K562 (cell line): ENCODE results near the gene ITPKB. TPM values are rescaled to one million over a fixed set of nuclear protein-coding genes. Genes with fewer than 3 reads are reported as not detected.

Experiments
- ATAC-seq: fragments of 200-7000 bp; cut with Tn5 transposase; 3 replicates; pipeline ENCODE4 v1.9.1; 2020; ENCODE audit warnings: moderate library complexity
- BruUV-seq: library from RNA; stranded (reverse); fragments of 400-500 nt; replicated peaks from 2 replicates; lab custom pipeline; 2021; lab: Mats Ljungman, UMichigan
- CTCF ChIA-PET: fragments of 300-600 bp; formaldehyde crosslinking; extraction: SDS; loops from one replicate; lab custom pipeline; 2021; ENCODE audit warnings: low intra/inter-chr PET ratio; lab: Yijun Ruan, JAX
- POLR2A ChIA-PET: fragments of 300-600, 350-650 bp; sonication (Branson Sonifier 250); formaldehyde crosslinking; extraction: SDS; loops from one replicate; lab custom pipeline; 2021; ENCODE audit warnings: antibody characterized with exemption, inconsistent platforms; lab: Yijun Ruan, JAX
- DNase-seq, 4 experiments: peaks; one replicate each; pipeline versions ENCODE4 v3.0.0 to v3.0.0-alpha.2; 2011 to 2018; ENCODE audit warnings: low spot score in 3 of 4, mixed read lengths in 3 of 4; ENCODE audit errors: extremely low read depth in 1 of 4
- FAIRE-seq: peaks from 2 replicates; lab custom pipeline; 2011; peaks lifted over from hg19 to GRCh38; lab: Jason Lieb, UNC
- H2AFZ ChIP-seq: 2 replicates; pipeline ENCODE4 v1.6.0; 2011; ENCODE audit warnings: low read depth, low read length, control low read depth, inconsistent platforms
- H3K27ac ChIP-seq: fragments of 200-600 bp; 3 replicates; pipeline ENCODE4 v1.8.0; 2011; ENCODE audit warnings: low read depth, mild to moderate bottlenecking, control low read depth, inconsistent platforms, low read length, moderate library complexity, mixed read lengths; ENCODE audit errors: extremely low read depth
- H3K27me3 ChIP-seq, 2 experiments: fragments of 300-600 bp in 1 of 2; 2 replicates in 1 of 2; 3 replicates in 1 of 2; pipeline versions ENCODE4 v1.6.0 to v1.8.0; 2011; ENCODE audit warnings: inconsistent platforms in 2 of 2, low read length in 2 of 2, mild to moderate bottlenecking in 1 of 2, mixed read lengths in 1 of 2, moderate library complexity in 1 of 2; ENCODE audit not compliant: control insufficient read depth in 2 of 2, insufficient read depth in 2 of 2
- H3K36me3 ChIP-seq: fragments of 300-600 bp; 3 replicates; pipeline ENCODE4 v1.8.0; 2011; ENCODE audit warnings: mild to moderate bottlenecking, low read length, inconsistent platforms; ENCODE audit not compliant: control insufficient read depth, insufficient read depth
- H3K4me1 ChIP-seq, 2 experiments: fragments of 200-600 bp in 1 of 2; replicated peaks in 1 of 2; 2 replicates in 1 of 2; 3 replicates in 1 of 2; pipeline versions ENCODE4 v1.5.1 to v1.8.0; 2011; ENCODE audit warnings: inconsistent platforms in 2 of 2, low read length in 2 of 2, mild to moderate bottlenecking in 1 of 2, mixed read lengths in 1 of 2, moderate library complexity in 1 of 2; ENCODE audit not compliant: control insufficient read depth in 2 of 2, insufficient read depth in 2 of 2
- H3K4me2 ChIP-seq: 2 replicates; pipeline ENCODE4 v1.6.1; 2011; ENCODE audit warnings: low read length, control low read depth, inconsistent platforms, mixed read lengths; ENCODE audit not compliant: insufficient read depth
- H3K4me3 ChIP-seq: fragments of 200-600 bp; sonication (generic), shearing (Covaris generic); 2 replicates; pipeline ENCODE4 v1.5.1; 2016; ENCODE audit warnings: control low read depth, inconsistent platforms
- H3K79me2 ChIP-seq: fragments of 200-600 bp; 3 replicates; pipeline ENCODE4 v1.8.0; 2011; ENCODE audit warnings: low read length, inconsistent platforms; ENCODE audit not compliant: control insufficient read depth, insufficient read depth
- H3K9ac ChIP-seq, 2 experiments: 2 replicates each; pipeline versions ENCODE4 v1.6.0 to v1.6.1; 2011; ENCODE audit warnings: low read depth in 2 of 2, low read length in 2 of 2, control low read depth in 1 of 2, inconsistent platforms in 1 of 2, mild to moderate bottlenecking in 1 of 2, mixed read lengths in 1 of 2; ENCODE audit not compliant: insufficient read depth in 1 of 2
- H3K9me1 ChIP-seq: one replicate; pipeline ENCODE4 v1.6.0; 2011; ENCODE audit warnings: inconsistent platforms, mild to moderate bottlenecking, low read length, moderate library complexity; ENCODE audit not compliant: control insufficient read depth, insufficient read depth
- H3K9me3 ChIP-seq: replicated peaks from 2 replicates; pipeline ENCODE4 v1.5.1; 2011; ENCODE audit warnings: low read depth, low read length, inconsistent platforms; ENCODE audit not compliant: control insufficient read depth, insufficient read depth
- H4K20me1 ChIP-seq: replicated peaks from 2 replicates; pipeline ENCODE4 v1.6.1; 2011; ENCODE audit warnings: low read length, inconsistent platforms, mixed read lengths; ENCODE audit not compliant: control insufficient read depth, insufficient read depth
- CBX2 ChIP-seq: fragments of 200-600 bp; sonication (generic); IDR thresholded peaks from one replicate; pipeline ENCODE4 v1.6.1; 2012; ENCODE audit warnings: mild to moderate bottlenecking, low read length, inconsistent platforms; ENCODE audit not compliant: insufficient read depth, poor library complexity, severe bottlenecking
- DDX20 ChIP-seq: fragments of 450-650 bp; IDR thresholded peaks from 2 replicates; pipeline ENCODE4 v1.6.1; 2016; ENCODE audit warnings: missing genetic modification characterization, low read depth, mild to moderate bottlenecking, missing compliant biosample characterization, moderate library complexity
- E2F3 ChIP-seq: fragments of 250-450 bp; sonication (Bioruptor Pico); IDR thresholded peaks from 2 replicates; pipeline ENCODE4 v1.4.0; 2020; ENCODE audit warnings: mild to moderate bottlenecking
- ELF4 ChIP-seq: fragments of 450-650 bp; formaldehyde crosslinking; IDR thresholded peaks from 2 replicates; pipeline ENCODE4 v1.4.0; 2022; ENCODE audit warnings: missing genetic modification characterization
- ERF ChIP-seq: fragments of 450-650 bp; formaldehyde crosslinking; IDR thresholded peaks from 2 replicates; pipeline ENCODE4 v1.4.0; 2020; ENCODE audit warnings: mild to moderate bottlenecking, mixed read lengths
- ETV6 ChIP-seq, 3 experiments: fragments of 150-350 bp in 1 of 3; sonication (generic) in 1 of 3; formaldehyde crosslinking in 1 of 3; IDR thresholded peaks; 2 replicates each; pipeline versions ENCODE4 v1.6.1 to v1.8.0; 2014 to 2022; ENCODE audit warnings: borderline replicate concordance in 2 of 3, low read depth in 2 of 3, antibody characterized with exemption in 1 of 3, low read length in 1 of 3, mild to moderate bottlenecking in 1 of 3, missing genetic modification reagents in 1 of 3
- EZH2 ChIP-seq: IDR thresholded peaks from 2 replicates; pipeline ENCODE4 v1.6.1; 2012; ENCODE audit warnings: low read depth, mild to moderate bottlenecking, inconsistent platforms, low read length, borderline replicate concordance
- GATAD2B ChIP-seq: fragments of 450-650 bp; IDR thresholded peaks from 2 replicates; pipeline ENCODE4 v1.6.1; 2017; ENCODE audit warnings: mild to moderate bottlenecking, borderline replicate concordance
- NCOA4 ChIP-seq: fragments of 450-650 bp; IDR thresholded peaks from 2 replicates; pipeline ENCODE4 v1.6.1; 2018; ENCODE audit warnings: mild to moderate bottlenecking; ENCODE audit not compliant: partially characterized antibody
- PTRF ChIP-seq: fragments of 450-650 bp; IDR thresholded peaks from 2 replicates; pipeline ENCODE4 v1.6.1; 2016; ENCODE audit warnings: mild to moderate bottlenecking, missing genetic modification characterization, missing compliant biosample characterization
- RBM22 ChIP-seq: fragments of 200-400 bp; formaldehyde crosslinking; IDR thresholded peaks from 2 replicates; pipeline ENCODE4 v1.6.1; 2018; ENCODE audit warnings: low read length, low read depth; ENCODE audit not compliant: poor library complexity, severe bottlenecking
- RNF219 ChIP-seq: fragments of 250-450 bp; sonication (Bioruptor Pico); IDR thresholded peaks from 2 replicates; pipeline ENCODE4 v1.5.0; 2022; ENCODE audit warnings: mild to moderate bottlenecking
- ZNF140 ChIP-seq: fragments of 250-450 bp; sonication (Bioruptor Pico); IDR thresholded peaks from 2 replicates; pipeline ENCODE4 v1.8.0; 2021; ENCODE audit warnings: moderate library complexity, mild to moderate bottlenecking, inconsistent platforms
- ZNF253 ChIP-seq: fragments of 250-450 bp; sonication (Bioruptor Pico); conservative IDR thresholded peaks from 2 replicates; pipeline ENCODE4 v1.6.1; 2021; ENCODE audit warnings: mild to moderate bottlenecking
- ZNF507 ChIP-seq: conservative IDR thresholded peaks from 2 replicates; pipeline ENCODE4 v1.6.1; 2017; ENCODE audit warnings: missing genetic modification characterization, missing compliant biosample characterization
- ZNF695 ChIP-seq: fragments of 450-650 bp; formaldehyde crosslinking; IDR thresholded peaks from 2 replicates; pipeline ENCODE4 v1.4.0; 2020; ENCODE audit warnings: mild to moderate bottlenecking, moderate library complexity
- WGBS: fragments of 100-300 bp; shearing (Covaris generic); methylation state at CpG from one replicate; pipeline ENCODE4 v1.1.6; 2016; ENCODE audit warnings: low coverage, mixed read lengths; ENCODE audit not compliant: insufficient coverage; ENCODE audit errors: missing lambda C conversion rate; 5-methylcytosine and 5-hydroxymethylcytosine counted together
- in situ Hi-C: fragments of 300-500 bp; cut with MboI; formaldehyde crosslinking; loops from 4 replicates; pipeline ENCODE4 v1.15.0; 2018; ENCODE audit warnings: inconsistent platforms, mixed read lengths
- intact Hi-C: fragments of 100-400 bp; cut with micrococcal nuclease; formaldehyde crosslinking; loops from 2 replicates; pipeline ENCODE4 v1.14.2; 2022
- polyA plus RNA-seq, 8 experiments: library from polyadenylated mRNA; depleted of rRNA in 4 of 8; stranded (reverse) in 5 of 8; unstranded in 3 of 8; fragments of >200 nt; fragmentation: Nextera tagmentation in 2 of 8; fragmentation: Illumina TruSeq in 1 of 8; extraction: Ambion mirVana in 2 of 8; extraction: Trizol in 1 of 8; gene quantifications; 2 replicates each; pipeline versions ENCODE4 v1.2.1 to v1.2.3, GENCODE V29; 2011 to 2014; ENCODE audit warnings: inconsistent platforms in 1 of 8, missing spikeins in 1 of 8
- total RNA-seq, 7 experiments: library from RNA; depleted of rRNA in 6 of 7; stranded (reverse); fragments of >200 nt in 6 of 7; fragmentation: Illumina TruSeq in 2 of 7; extraction: Trizol in 2 of 7; gene quantifications; 2 replicates each; pipeline versions ENCODE4 v1.2.1 to v1.2.3, GENCODE V29; 2011 to 2021; ENCODE audit warnings: low replicate concordance in 1 of 7

ITPKB gene
- total and polyA plus RNA-seq, 9 of the 15 experiments (the other 6 are each of a cell fraction or from before 2014, with no cell fraction given), result 0.01 to 0.22 TPM; not detected in 7

GRCh38 chr1:226671277-226671676 is 67.8 kb downstream of the ITPKB start (continued):
- TF ChIP-seq EZH2, result 0 out of 2 replicates have a peak, but pooled peaks have one; percentile 52
- TF ChIP-seq, all 486 proteins: peak for 1

- POLR2A ChIA-PET, result interaction anchor here (1.2 kb wide), 1 partner anchor 10 kb away, joined by 4 read pairs; no protein-coding TSS in a partner anchor
- TF ChIP-seq GATAD2B (no peak), CBX2 (no peak), ZNF695 (CRISPR knock-in tag) (no peak), ETV6 (IDR thresholded peaks at IDR 0.05; ENCODE audit: borderline replicate concordance in 1 of 2, low read depth in 2 of 2, low read length in 1 of 2) (no peak), ETV6 (CRISPR knock-in tag; IDR thresholded peaks at IDR 0.05; ENCODE audit: borderline replicate concordance) (no peak), E2F3 (CRISPR knock-in tag) (no peak), ZNF253 (CRISPR knock-in tag) (no peak), NCOA4 (no peak), ELF4 (no peak), RNF219 (CRISPR knock-in tag) (no peak), DDX20 (tag) (no peak), ERF (CRISPR knock-in tag) (no peak), ZNF140 (CRISPR knock-in tag) (no peak), ZNF507 (tag) (no peak), RBM22 (no peak), PTRF (tag) (no peak)
Measured at GRCh38 chr1:226670073-226670472, 69.0 kb downstream of the ITPKB start.

More at GRCh38 chr1:226670073-226670472, 69.0 kb downstream of the ITPKB start:
- intact Hi-C loops (no loop called here), in situ Hi-C loops (no loop called here)
- no peaks in the 10 kb centered on the region for H3K9me3 ChIP-seq
- no peak overlapping the region for H2AFZ ChIP-seq
- no peaks in the 10 kb centered on the region; the same call in 1 of the 2 replicates for H4K20me1 ChIP-seq
- H3K9ac ChIP-seq, result no peak overlapping the region
- BruUV-seq, result no TSS peak
- no peak overlapping the region for H3K27ac ChIP-seq
- ATAC-seq, result no peak
- H3K4me1 ChIP-seq, result no peaks in the 10 kb centered on the region
- peaks cover 52 to 72% of the 10 kb centered on the region in 2 experiments for H3K27me3 ChIP-seq
- H3K79me2 ChIP-seq, result no peaks in the 10 kb centered on the region
- H3K9me1 ChIP-seq, result no peaks in the 10 kb centered on the region
- no peaks in the 10 kb centered on the region for H3K36me3 ChIP-seq
- WGBS, result under 1% methylated on average over 7 of the region's 7 CpGs
- no peak for DNase-seq
- CTCF ChIA-PET, result no interaction called here
- no peak overlapping the region for H3K4me3 ChIP-seq
- peak; percentile 29 for FAIRE-seq
- no peak overlapping the region for H3K4me2 ChIP-seq
